Activated effector memory CD4-positive, alpha-beta T cell treated with anti-CD3 and anti-CD28 coated beads, Interleukin-2, amount 50 U/mL, for 16 hours (primary cell): ENCODE measurements around the gene CCDC187.

ENCODE experiments used
- DNase-seq: peaks from one replicate; pipeline ENCODE4 v3.0.0-alpha.2; 2020

Gene CCDC187

GRCh38 chr9:136297016-136297691 lies 6.7 kb downstream of the CCDC187 start:
- no peak for DNase-seq

GRCh38 chr9:136296434-136297015 lies 7.4 kb downstream of the CCDC187 start:
- DNase-seq: no peak

GRCh38 chr9:136295542-136296433 lies 8.1 kb downstream of the CCDC187 start:
- no peak for DNase-seq

GRCh38 chr9:136295055-136295454 lies 8.8 kb downstream of the CCDC187 start:
- no peak for DNase-seq

GRCh38 chr9:136294437-136294836 lies 9.5 kb downstream of the CCDC187 start:
- DNase-seq: no peak

GRCh38 chr9:136293476-136294077 lies 10.3 kb downstream of the CCDC187 start:
- no peak for DNase-seq

- no peak for DNase-seq
Observed at GRCh38 chr9:136292591-136293448, 11.1 kb downstream of the CCDC187 start.

- no peak for DNase-seq
Observed at GRCh38 chr9:136292026-136292538, 11.8 kb downstream of the CCDC187 start.

GRCh38 chr9:136291306-136292025 lies 12.4 kb downstream of the CCDC187 start:
- DNase-seq: no peak

GRCh38 chr9:136290508-136291000 lies 13.3 kb downstream of the CCDC187 start:
- DNase-seq: no peak

- DNase-seq: no peak
Observed at GRCh38 chr9:136289651-136290507, 14.0 kb downstream of the CCDC187 start.

GRCh38 chr9:136287960-136288753 lies 15.7 kb downstream of the CCDC187 start:
- no peak for DNase-seq

- no peak for DNase-seq
Observed at GRCh38 chr9:136286987-136287379, 16.9 kb downstream of the CCDC187 start.

- DNase-seq: no peak
Observed at GRCh38 chr9:136286359-136286986, 17.4 kb downstream of the CCDC187 start.

GRCh38 chr9:136285501-136286358 lies 18.2 kb downstream of the CCDC187 start:
- DNase-seq: no peak

GRCh38 chr9:136284951-136285350 lies 18.9 kb downstream of the CCDC187 start:
- no peak for DNase-seq

- no peak for DNase-seq
Observed at GRCh38 chr9:136284311-136284710, 19.6 kb downstream of the CCDC187 start.
